ENCODE measurements around the gene LCP1.

The LCP1 gene

GRCh38 chr13:46211483-46212351 lies 29.7 kb upstream of the LCP1 start, which contains the start of gene LRRC63:
Gene LRRC63 (plus strand): TSS chr13:46211928. CDS start chr13:46213035, 1,107 bp downstream.
- H3K9me3 ChIP-seq (ENCODE audit: severe bottlenecking): no peaks in the 10 kb centered on the region
- H3K4me1 ChIP-seq (ENCODE audit: insufficient read depth, poor library complexity, severe bottlenecking): peaks cover 8% of the 10 kb centered on the region
- TF ChIP-seq CTCF (IDR thresholded peaks at IDR 0.05; ENCODE audit: poor library complexity, severe bottlenecking): no peak
- H3K36me3 ChIP-seq (ENCODE audit: low read depth): no peaks in the 10 kb centered on the region
- peak within 1 kb of the TSS; percentile 31 for H3K4me3 ChIP-seq (ENCODE audit: severe bottlenecking)
- H3K27ac ChIP-seq (ENCODE audit: poor library complexity, severe bottlenecking): no peak within 1 kb of the TSS
- no peaks in the 10 kb centered on the region for H3K27me3 ChIP-seq (ENCODE audit: insufficient read depth, poor library complexity, severe bottlenecking)
- peak; percentile 98 for ATAC-seq (ENCODE audit: low read depth)
- DNase-seq (ENCODE audit: low spot score): peak; percentile 58

- Histone ChIP-seq H3K27me3 (ENCODE audit: insufficient read depth, poor library complexity, severe bottlenecking) (no peaks in the 10 kb centered on the region), H3K9me3 (ENCODE audit: severe bottlenecking) (no peaks in the 10 kb centered on the region), H3K27ac (ENCODE audit: poor library complexity, severe bottlenecking) (no peak overlapping the region), H3K4me1 (ENCODE audit: insufficient read depth, poor library complexity, severe bottlenecking) (peaks cover 8% of the 10 kb centered on the region), H3K36me3 (ENCODE audit: low read depth) (no peaks in the 10 kb centered on the region), H3K4me3 (ENCODE audit: severe bottlenecking) (peak overlapping the region; percentile 31)
- peak; percentile 14; the same call in 1 of the 3 replicates for ATAC-seq (ENCODE audit: low read depth)
- TF ChIP-seq CTCF (IDR thresholded peaks at IDR 0.05; ENCODE audit: poor library complexity, severe bottlenecking): no peak
- no peak for DNase-seq (ENCODE audit: low spot score)
These were observed 29.1 kb upstream of the LCP1 start for GRCh38 chr13:46211116-46211482.

- Histone ChIP-seq H3K27ac (ENCODE audit: poor library complexity, severe bottlenecking) (no peak overlapping the region), H3K27me3 (ENCODE audit: insufficient read depth, poor library complexity, severe bottlenecking) (no peaks in the 10 kb centered on the region), H3K36me3 (ENCODE audit: low read depth) (no peaks in the 10 kb centered on the region), H3K4me1 (ENCODE audit: insufficient read depth, poor library complexity, severe bottlenecking) (peaks cover 8% of the 10 kb centered on the region), H3K9me3 (ENCODE audit: severe bottlenecking) (no peaks in the 10 kb centered on the region), H3K4me3 (ENCODE audit: severe bottlenecking) (peak overlapping the region; percentile 31)
- ATAC-seq (ENCODE audit: low read depth): no peak
- TF ChIP-seq CTCF (IDR thresholded peaks at IDR 0.05; ENCODE audit: poor library complexity, severe bottlenecking): no peak
- DNase-seq (ENCODE audit: low spot score): no peak
These were observed 28.5 kb upstream of the LCP1 start for GRCh38 chr13:46210362-46211083.

GRCh38 chr13:46207828-46208227 lies 25.9 kb upstream of the LCP1 start:
- ATAC-seq (ENCODE audit: low read depth) (no peak), DNase-seq (ENCODE audit: low spot score) (no peak)
- Histone ChIP-seq H3K27ac (ENCODE audit: poor library complexity, severe bottlenecking) (no peak overlapping the region), H3K4me1 (ENCODE audit: insufficient read depth, poor library complexity, severe bottlenecking) (no peaks in the 10 kb centered on the region), H3K36me3 (ENCODE audit: low read depth) (no peaks in the 10 kb centered on the region), H3K9me3 (ENCODE audit: severe bottlenecking) (no peaks in the 10 kb centered on the region), H3K4me3 (ENCODE audit: severe bottlenecking) (no peak overlapping the region), H3K27me3 (ENCODE audit: insufficient read depth, poor library complexity, severe bottlenecking) (no peaks in the 10 kb centered on the region)
- TF ChIP-seq CTCF (IDR thresholded peaks at IDR 0.05; ENCODE audit: poor library complexity, severe bottlenecking): no peak
